ENCODE results near the gene AGPS. TPM values are rescaled to one million over a fixed set of nuclear protein-coding genes. Genes with fewer than 3 reads are reported as not detected.

The AGPS gene
- polyA plus RNA-seq, 3 donors, result 41.7 to 43.0 (median 42.4) TPM

DNA sequence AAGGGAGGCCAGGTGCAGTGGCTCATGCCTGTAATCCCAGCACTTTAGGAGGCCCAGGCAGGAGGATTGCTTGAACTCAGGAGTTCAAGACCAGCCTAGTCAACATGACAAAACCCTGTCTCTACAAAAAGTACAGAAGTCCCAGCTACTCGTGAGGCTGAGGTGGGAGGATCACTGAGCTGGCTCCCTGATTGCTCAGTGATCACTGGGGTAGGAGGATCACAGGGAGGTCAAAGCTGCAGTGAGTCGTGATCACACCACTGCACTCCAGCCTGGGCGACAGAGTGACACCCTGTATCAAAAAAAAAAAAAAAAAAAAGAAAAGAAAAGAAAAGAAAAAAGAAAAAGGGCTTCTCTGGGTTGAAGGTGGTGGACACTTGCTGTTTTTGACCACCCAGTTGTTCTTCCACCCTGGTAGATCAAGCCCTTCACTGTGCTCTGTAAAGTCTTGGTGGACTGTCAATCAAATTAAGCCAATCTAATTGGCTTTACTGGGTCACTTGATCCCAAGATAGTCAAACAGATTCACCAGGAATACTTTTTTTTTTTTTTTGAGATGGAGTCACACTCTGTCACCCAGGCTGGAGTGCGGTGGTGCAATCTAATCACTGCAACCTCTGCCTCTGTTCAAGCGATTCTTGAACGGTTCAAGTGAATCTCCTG, 191.6 kb downstream of the AGPS start:
- no peak for DNase-seq

GRCh38 chr2:177585234-177585863, 192.8 kb downstream of the AGPS start:
- DNase-seq, result no peak

DNA sequence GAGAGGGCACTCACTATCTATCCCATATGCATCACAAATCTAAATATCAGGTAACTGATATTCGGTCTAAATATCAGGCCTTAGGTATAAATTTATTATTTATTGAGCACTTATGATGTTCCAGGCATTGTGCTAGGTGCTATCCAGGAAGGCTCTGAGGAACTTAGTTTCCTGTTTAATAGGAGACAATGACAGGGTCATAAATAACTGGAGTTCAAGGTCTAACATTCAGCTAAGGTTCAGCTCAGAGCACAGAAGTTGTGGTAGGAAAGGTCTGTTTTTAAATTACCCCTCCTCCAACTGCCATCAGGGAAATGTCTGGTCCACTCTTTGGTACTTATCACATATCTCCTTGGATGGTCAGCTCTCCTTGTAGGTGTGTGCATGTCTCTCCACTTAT, 193.6 kb downstream of the AGPS start:
- no peak for DNase-seq

- no peak for DNase-seq
These were observed 194.8 kb downstream of the AGPS start for GRCh38 chr2:177587371-177587770.

DNA sequence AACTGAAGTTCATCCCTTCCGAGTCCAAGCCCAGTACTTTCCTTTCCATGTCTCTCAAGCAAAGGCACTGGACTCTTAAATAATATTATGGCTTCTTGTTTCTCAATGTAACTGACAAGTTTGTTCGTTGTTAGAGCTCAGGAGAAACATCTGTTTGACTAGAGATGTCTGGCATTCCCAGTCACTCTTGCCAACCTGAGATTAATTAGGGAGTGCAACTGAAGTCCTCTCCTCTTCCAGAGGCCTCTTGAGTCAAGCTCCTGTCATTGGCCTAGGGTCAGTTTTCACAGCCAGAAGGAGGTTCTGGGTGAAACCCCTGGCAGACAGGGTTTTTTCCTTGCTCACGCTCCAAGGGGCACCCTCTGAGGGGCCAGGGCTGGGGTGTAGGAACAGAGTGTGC, 196.1 kb downstream of the AGPS start:
- no peak for DNase-seq

GRCh38 chr2:177589186-177589585, 196.6 kb downstream of the AGPS start:
- no peak for DNase-seq

DNA sequence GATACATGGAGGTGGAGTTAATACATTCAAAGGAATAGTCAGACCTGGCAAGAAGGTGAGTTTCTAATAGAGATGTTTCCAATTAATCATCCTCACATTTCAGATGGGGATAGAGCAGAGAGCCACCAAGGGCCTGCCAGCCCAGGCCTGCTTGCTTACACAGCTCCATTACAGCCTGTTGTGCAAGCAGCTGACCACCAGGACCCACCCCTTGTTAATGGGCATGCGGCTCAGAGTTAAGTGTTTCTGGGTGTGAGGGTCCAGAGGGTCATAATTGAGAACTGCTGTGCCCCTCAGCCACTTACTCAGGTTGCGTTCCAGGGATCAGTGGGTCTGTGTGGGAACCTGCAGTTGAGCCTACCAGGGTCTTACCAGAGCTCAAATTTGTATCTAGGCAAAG, 199.8 kb downstream of the AGPS start:
- no peak for DNase-seq

DNA sequence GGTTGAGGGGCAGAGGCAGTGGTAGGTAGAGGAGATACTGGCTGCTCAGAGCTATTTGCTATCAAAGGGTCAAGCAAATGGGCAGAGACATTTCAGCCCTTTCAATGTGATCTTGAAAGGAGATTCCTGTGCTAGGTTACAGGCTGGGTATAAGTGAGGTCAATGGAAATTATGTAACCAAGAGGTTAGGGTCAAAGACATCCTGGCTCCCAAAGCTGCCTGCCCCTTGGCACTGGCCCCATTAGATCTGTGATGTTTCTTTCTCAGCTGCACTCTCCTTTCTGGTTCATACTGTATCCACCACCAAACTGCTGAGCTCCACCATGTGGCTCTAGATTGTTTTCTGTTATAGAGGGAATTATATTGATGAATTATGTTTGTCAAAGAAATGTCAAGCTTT, 200.4 kb downstream of the AGPS start:
- DNase-seq, result no peak

- no peak for DNase-seq
These were observed 200.8 kb downstream of the AGPS start for GRCh38 chr2:177593402-177593801.

Other genes starting within 250 kb of the AGPS start
- gene HNRNPA3, start 180.0 kb upstream of the AGPS start, polyA plus RNA-seq (ENCODE audit: insufficient read length in 3 of 3), result 100 to 1,000 TPM; 592 to 721 (median 690) TPM
- gene NFE2L2, start 128.0 kb upstream of the AGPS start, polyA plus RNA-seq (ENCODE audit: insufficient read length in 3 of 3), result 100 to 1,000 TPM; 119 to 141 (median 131) TPM